Measurements from ENCODE around the gene WDPCP. TPM values are rescaled to one million over a fixed set of nuclear protein-coding genes. Genes with fewer than 3 reads are reported as not detected.

WDPCP gene
- total RNA-seq, 2 donors from 2014 or later, result 8.4 to 12.6 TPM

DNA sequence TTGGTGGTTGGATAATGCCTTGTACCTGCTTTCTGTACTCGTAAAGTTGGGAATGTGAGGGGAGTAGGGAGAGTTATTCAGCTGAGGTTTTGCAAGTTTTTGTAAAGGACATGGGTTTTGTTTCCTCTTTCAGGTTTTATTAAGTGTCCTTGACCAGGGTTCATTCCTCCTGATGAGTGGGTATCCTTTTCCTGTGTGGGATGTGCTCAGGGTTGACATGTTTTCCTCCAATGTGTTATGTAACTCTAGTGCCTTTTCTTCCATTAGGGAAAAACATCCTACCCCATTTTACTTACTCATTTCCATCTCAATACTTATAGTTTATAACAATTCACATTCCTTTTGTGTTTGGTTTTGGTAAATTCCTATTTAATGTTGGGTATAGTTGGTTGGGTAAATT is 489.2 kb downstream of the WDPCP start:
- 88% methylated on average over 1 of the region's 1 CpG for WGBS
- H3K27me3 ChIP-seq (replicated peaks; ENCODE audit: insufficient read depth), result no peaks in the 10 kb centered on the region
- no peaks in the 10 kb centered on the region for H3K4me1 ChIP-seq (replicated peaks)
- H3K9me3 ChIP-seq, result no peaks in the 10 kb centered on the region
- intact Hi-C loops (cut with DNase I), result no loop called here
- no peaks in the 10 kb centered on the region for H3K36me3 ChIP-seq
- H3K27ac ChIP-seq, result no peak overlapping the region
- no peak overlapping the region for H3K4me3 ChIP-seq
- DNase-seq (ENCODE audit: low spot score), result no peak
- TF ChIP-seq POLR2AphosphoS5 (IDR thresholded peaks at IDR 0.05), result no peak
- no peak for TF ChIP-seq POLR2A (IDR thresholded peaks at IDR 0.05)
- TF ChIP-seq, protein P1, sequence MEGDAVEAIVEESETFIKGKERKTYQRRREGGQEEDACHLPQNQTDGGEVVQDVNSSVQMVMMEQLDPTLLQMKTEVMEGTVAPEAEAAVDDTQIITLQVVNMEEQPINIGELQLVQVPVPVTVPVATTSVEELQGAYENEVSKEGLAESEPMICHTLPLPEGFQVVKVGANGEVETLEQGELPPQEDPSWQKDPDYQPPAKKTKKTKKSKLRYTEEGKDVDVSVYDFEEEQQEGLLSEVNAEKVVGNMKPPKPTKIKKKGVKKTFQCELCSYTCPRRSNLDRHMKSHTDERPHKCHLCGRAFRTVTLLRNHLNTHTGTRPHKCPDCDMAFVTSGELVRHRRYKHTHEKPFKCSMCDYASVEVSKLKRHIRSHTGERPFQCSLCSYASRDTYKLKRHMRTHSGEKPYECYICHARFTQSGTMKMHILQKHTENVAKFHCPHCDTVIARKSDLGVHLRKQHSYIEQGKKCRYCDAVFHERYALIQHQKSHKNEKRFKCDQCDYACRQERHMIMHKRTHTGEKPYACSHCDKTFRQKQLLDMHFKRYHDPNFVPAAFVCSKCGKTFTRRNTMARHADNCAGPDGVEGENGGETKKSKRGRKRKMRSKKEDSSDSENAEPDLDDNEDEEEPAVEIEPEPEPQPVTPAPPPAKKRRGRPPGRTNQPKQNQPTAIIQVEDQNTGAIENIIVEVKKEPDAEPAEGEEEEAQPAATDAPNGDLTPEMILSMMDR (IDR thresholded peaks at IDR 0.05), result no peak

DNA sequence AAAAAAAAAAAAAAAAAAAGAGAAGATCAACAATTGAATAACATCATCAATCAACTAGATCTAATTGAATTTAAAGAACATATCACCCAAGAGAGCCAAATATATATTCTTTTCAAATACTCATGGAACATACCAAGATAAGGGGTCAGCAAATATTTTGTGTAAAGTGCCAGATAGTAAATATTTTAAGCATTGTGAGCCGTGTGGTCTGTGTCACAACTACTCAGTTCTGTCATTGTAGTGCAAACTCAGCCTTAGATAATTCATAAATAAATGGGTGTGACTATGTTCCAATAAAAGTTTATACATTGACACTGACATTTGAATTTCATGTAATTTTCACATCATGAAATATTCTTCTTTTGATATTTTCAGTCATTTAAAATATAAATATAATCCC is 491.8 kb downstream of the WDPCP start:
- Histone ChIP-seq H3K4me1 (replicated peaks) (no peaks in the 10 kb centered on the region), H3K36me3 (no peaks in the 10 kb centered on the region), H3K4me3 (no peak overlapping the region), H3K9me3 (no peaks in the 10 kb centered on the region), H3K27me3 (replicated peaks; ENCODE audit: insufficient read depth) (no peaks in the 10 kb centered on the region), H3K27ac (no peak overlapping the region)
- DNase-seq (ENCODE audit: low spot score), result no peak
- intact Hi-C loops (cut with DNase I), result no loop called here
- WGBS, result 37% methylated on average over 1 of the region's 1 CpG
- TF ChIP-seq, protein P1 (IDR thresholded peaks at IDR 0.05), result no peak
- no peak for TF ChIP-seq POLR2AphosphoS5 (IDR thresholded peaks at IDR 0.05)
- no peak for TF ChIP-seq POLR2A (IDR thresholded peaks at IDR 0.05)

DNA sequence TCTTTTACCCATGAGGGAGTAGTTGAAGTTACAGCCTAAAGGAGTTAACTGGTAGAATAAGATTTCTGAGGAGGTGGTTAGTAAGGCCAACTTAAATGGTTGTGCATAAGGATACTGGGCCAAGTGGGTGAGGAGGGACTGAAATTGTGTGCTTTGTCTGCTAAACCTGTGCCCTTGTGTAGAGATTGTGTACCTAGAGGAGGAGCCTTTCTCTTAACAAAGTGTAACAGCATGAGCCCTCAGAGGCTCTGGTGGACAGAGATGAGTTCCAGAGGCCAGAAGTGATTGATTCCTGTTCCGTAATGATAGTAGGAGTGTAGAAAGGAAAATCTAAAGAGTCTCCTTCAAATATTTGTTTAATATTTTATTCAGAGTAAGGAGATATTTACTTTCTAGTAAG is 494.8 kb downstream of the WDPCP start:
- 69% methylated on average over 1 of the region's 1 CpG for WGBS
- no peak for DNase-seq (ENCODE audit: low spot score)
- intact Hi-C loops (cut with DNase I), result no loop called here

DNA sequence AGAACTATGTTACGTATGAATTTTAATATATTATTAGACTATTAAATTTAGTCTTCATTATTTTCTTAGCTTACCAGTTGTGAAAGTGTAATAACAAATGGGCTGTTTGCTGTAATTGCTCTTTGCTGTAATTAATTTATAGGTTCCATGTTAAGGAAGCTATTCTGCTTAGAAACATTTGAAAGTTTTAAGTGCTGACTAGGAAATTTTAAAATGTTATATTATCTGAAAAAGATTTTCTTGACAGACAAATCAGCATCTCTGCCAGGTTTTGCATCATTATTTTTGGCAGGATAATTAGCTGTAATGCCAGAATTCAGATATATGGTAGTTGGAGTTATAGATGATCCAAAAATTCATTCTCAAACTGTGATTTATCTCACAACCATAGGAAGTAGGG is 495.4 kb downstream of the WDPCP start:
- Histone ChIP-seq H3K4me3 (no peak overlapping the region), H3K4me1 (replicated peaks) (no peaks in the 10 kb centered on the region), H3K9me3 (no peaks in the 10 kb centered on the region), H3K27ac (no peak overlapping the region), H3K27me3 (replicated peaks; ENCODE audit: insufficient read depth) (no peaks in the 10 kb centered on the region), H3K36me3 (no peaks in the 10 kb centered on the region)
- WGBS, result 0% methylated on average over 1 of the region's 1 CpG
- TF ChIP-seq, protein P1 (IDR thresholded peaks at IDR 0.05), result no peak
- TF ChIP-seq POLR2AphosphoS5 (IDR thresholded peaks at IDR 0.05) (no peak), POLR2A (IDR thresholded peaks at IDR 0.05) (no peak)
- DNase-seq (ENCODE audit: low spot score), result no peak
- intact Hi-C loops (cut with DNase I), result no loop called here

More for the DNA sequence above, 494.8 kb downstream of the WDPCP start:
- Histone ChIP-seq H3K4me3 (no peak overlapping the region), H3K9me3 (no peaks in the 10 kb centered on the region), H3K4me1 (replicated peaks) (no peaks in the 10 kb centered on the region), H3K27me3 (replicated peaks; ENCODE audit: insufficient read depth) (no peaks in the 10 kb centered on the region), H3K27ac (no peak overlapping the region), H3K36me3 (no peaks in the 10 kb centered on the region)
- TF ChIP-seq POLR2AphosphoS5 (IDR thresholded peaks at IDR 0.05) (no peak), POLR2A (IDR thresholded peaks at IDR 0.05) (no peak)
- TF ChIP-seq, protein P1 (IDR thresholded peaks at IDR 0.05), result no peak

DNA sequence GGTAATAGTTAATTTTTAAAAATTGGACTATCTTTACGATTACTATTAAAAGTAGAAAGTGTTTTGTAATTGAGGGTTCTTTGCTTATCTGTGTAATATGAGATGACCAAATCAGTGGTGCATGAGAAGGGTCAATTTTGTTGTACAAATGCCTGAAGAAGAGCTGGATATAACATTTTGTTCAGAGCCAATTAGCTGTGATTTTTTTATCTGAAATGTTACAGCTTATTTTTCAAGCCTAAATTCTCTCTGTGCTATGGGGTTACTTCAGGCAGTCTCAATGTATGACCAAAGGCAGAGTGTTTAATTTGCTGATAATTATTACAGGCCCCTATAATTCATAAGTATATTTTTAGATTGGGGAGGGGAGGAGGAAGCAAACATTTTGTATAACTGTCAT is 495.9 kb downstream of the WDPCP start:
- no peak overlapping the region for H3K4me3 ChIP-seq
- no peak overlapping the region for H3K27ac ChIP-seq
- no peaks in the 10 kb centered on the region for H3K9me3 ChIP-seq
- H3K36me3 ChIP-seq, result no peaks in the 10 kb centered on the region
- intact Hi-C loops (cut with DNase I), result no loop called here
- WGBS, result 78% methylated on average over 1 of the region's 1 CpG
- DNase-seq (ENCODE audit: low spot score), result no peak
- TF ChIP-seq POLR2AphosphoS5 (IDR thresholded peaks at IDR 0.05), result no peak
- TF ChIP-seq, protein P1 (IDR thresholded peaks at IDR 0.05), result no peak
- no peak for TF ChIP-seq POLR2A (IDR thresholded peaks at IDR 0.05)
- no peaks in the 10 kb centered on the region for H3K4me1 ChIP-seq (replicated peaks)
- no peaks in the 10 kb centered on the region for H3K27me3 ChIP-seq (replicated peaks; ENCODE audit: insufficient read depth)
